Stomach (tissue), 4 donors: ENCODE results near the gene MYH6.

Source experiments
- CTCF ChIP-seq, 7 experiments: fragments of 450-650 bp in 4 of 7; fragments of 200-600 bp in 3 of 7; sonication (generic) in 3 of 7; IDR thresholded peaks; one replicate each; pipeline ENCODE4 v1.5.1; 2016 to 2019; ENCODE audit warnings: antibody characterized with exemption in 7 of 7, control low read depth in 2 of 7, mild to moderate bottlenecking in 1 of 7
- POLR2A ChIP-seq, 4 donors: fragments of 450-650 bp; IDR thresholded peaks; one replicate each; pipeline ENCODE4 v1.6.1; 2016; ENCODE audit warnings: antibody characterized with exemption in 4 of 4, control low read depth in 2 of 4, mild to moderate bottlenecking in 1 of 4, moderate library complexity in 1 of 4

- TF ChIP-seq CTCF (IDR thresholded peaks at IDR 0.05) (no peak), POLR2A (IDR thresholded peaks at IDR 0.05) (no peak)
These were observed 24.2 kb upstream of the MYH6 start for GRCh38 chr14:23432102-23432925.
